ENCODE data around the gene SCN9A. TPM values are rescaled to one million over a fixed set of nuclear protein-coding genes. Genes with fewer than 3 reads are reported as not detected.

The SCN9A gene
- total RNA-seq, 1 experiment from 2014 or later, result 1.3 TPM

DNA sequence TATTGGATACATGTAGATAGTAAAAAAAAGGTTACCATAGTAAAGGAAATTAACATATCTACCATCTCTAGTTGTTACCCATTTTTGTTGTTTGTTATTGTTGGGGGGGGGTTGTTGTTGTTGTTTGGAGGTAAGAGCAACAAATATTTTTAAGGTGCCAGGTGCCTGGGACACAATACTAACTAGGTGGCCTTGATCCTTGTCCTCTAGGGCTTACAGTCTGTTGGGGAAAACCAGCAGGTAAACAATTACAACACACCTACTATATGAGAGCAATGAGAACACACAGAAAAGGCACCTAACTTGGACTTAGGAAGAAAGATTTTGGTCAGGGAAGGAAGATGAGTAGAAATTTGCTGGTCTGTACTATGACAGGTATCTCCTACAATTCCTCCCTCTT is 46.3 kb downstream of the SCN9A start:
- Histone ChIP-seq H2AFZ (ENCODE audit: low read length) (no peak overlapping the region), H3K79me2 (ENCODE audit: insufficient read depth, low read length) (no peaks in the 10 kb centered on the region), H2AK5ac (ENCODE audit: insufficient read length, low read length) (no peak overlapping the region), H3K4me1 (ENCODE audit: insufficient read depth, low read length) (no peaks in the 10 kb centered on the region), H4K91ac (ENCODE audit: insufficient read length, low read depth, low read length) (no peak overlapping the region), H2BK15ac (ENCODE audit: low read depth, low read length) (no peak overlapping the region), H3K9me3 (ENCODE audit: control insufficient read depth, low read depth, low read length) (no peaks in the 10 kb centered on the region), H3K23ac (ENCODE audit: insufficient read length, low read depth, low read length) (no peak overlapping the region), H2BK12ac (ENCODE audit: insufficient read length, low read depth, low read length) (no peak overlapping the region), H4K8ac (replicated peaks; ENCODE audit: insufficient read length, low read depth, low read length) (no peak overlapping the region), H2BK120ac (ENCODE audit: low read depth, low read length, poor library complexity, severe bottlenecking) (no peak overlapping the region), H3K56ac (ENCODE audit: insufficient read length, low read depth, low read length) (no peak overlapping the region), H3K23me2 (ENCODE audit: insufficient read length, low read depth, low read length, poor library complexity, severe bottlenecking) (no peaks in the 10 kb centered on the region), H3K9ac (ENCODE audit: extremely low read depth, insufficient read length, low read length) (no peak overlapping the region), H2BK20ac (ENCODE audit: low read depth, low read length, poor library complexity, severe bottlenecking) (no peak overlapping the region), H3T11ph (ENCODE audit: low read length) (no peak overlapping the region), H3K27me3 (ENCODE audit: insufficient read depth, low read length) (no peaks in the 10 kb centered on the region), H3K4ac (ENCODE audit: low read depth, low read length) (no peak overlapping the region), H3K79me1 (ENCODE audit: insufficient read depth, low read depth, low read length, poor library complexity, severe bottlenecking) (no peaks in the 10 kb centered on the region), H3K27ac (ENCODE audit: insufficient read length, low read depth, low read length) (no peak overlapping the region), H4K5ac (ENCODE audit: insufficient read length, low read depth, low read length) (no peak overlapping the region), H3K14ac (ENCODE audit: insufficient read depth, low read length) (no peak overlapping the region), H2BK5ac (ENCODE audit: insufficient read length, low read length) (no peak overlapping the region), H3K4me2 (ENCODE audit: insufficient read depth, insufficient read length, low read length) (no peak overlapping the region), H3K18ac (ENCODE audit: insufficient read length, low read depth, low read length) (no peak overlapping the region), H4K20me1 (ENCODE audit: control insufficient read depth, insufficient read depth, insufficient read length) (no peaks in the 10 kb centered on the region)
- no peak for TF ChIP-seq CTCF (conservative IDR thresholded peaks at IDR 0.05)
- no peaks in the 10 kb centered on the region for H3K4me1 Mint-ChIP-seq
- H3K4me3 Mint-ChIP-seq, result no peak overlapping the region
- DNase-seq, result no peak
- no peaks in the 10 kb centered on the region for H3K9me3 Mint-ChIP-seq
- H3K27ac Mint-ChIP-seq, result no peak overlapping the region
- H3K27me3 Mint-ChIP-seq (ENCODE audit: low read depth), result no peaks in the 10 kb centered on the region
- no peaks in the 10 kb centered on the region for H3K36me3 Mint-ChIP-seq (ENCODE audit: insufficient read depth in 1 of 3, low read depth in 3 of 3)

All from H9 (cell line).